HG02610 (cell line): ENCODE data around the gene PTPRN2.
"Not testable (repeated sequence)": the region's sequence is repeated elsewhere in the genome, so short reads cannot be mapped to it uniquely, and the experiment has no call there.

Experiments
- ATAC-seq: cut with Tn5 transposase; IDR thresholded peaks from one replicate; pipeline ENCODE4 v1.9.1; 2021; ENCODE audit warnings: mild to moderate bottlenecking, moderate library complexity; ENCODE audit not compliant: unreplicated experiment

The PTPRN2 gene

DNA sequence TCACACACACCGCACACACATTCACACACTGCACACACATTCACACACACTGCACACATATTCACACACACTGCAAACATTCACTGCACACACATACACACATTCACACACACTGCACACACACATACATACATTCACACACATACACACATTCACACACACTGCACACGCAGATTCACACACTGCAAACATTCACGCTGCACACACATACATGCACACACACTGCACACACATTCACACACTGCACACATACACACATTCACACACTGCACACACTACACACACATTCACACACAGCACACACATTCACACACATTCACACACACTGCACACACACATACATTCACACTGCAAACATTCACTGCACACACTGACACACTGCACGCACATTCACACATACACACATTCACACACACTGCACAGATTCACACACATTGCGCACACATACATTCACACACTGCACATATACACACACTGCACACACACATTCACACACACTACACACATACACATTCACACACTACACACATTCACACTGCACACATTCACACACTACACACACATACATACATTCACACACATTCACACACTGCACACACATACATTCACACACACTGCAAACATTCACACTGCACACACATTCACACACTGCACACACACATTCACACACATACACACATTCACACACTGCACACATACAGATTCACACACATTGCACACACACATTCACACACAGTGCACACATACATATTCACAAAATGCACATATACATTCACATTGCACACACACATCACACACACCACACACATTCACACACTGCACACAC, 325.1 kb downstream of the PTPRN2 start:
- no peak for ATAC-seq

DNA sequence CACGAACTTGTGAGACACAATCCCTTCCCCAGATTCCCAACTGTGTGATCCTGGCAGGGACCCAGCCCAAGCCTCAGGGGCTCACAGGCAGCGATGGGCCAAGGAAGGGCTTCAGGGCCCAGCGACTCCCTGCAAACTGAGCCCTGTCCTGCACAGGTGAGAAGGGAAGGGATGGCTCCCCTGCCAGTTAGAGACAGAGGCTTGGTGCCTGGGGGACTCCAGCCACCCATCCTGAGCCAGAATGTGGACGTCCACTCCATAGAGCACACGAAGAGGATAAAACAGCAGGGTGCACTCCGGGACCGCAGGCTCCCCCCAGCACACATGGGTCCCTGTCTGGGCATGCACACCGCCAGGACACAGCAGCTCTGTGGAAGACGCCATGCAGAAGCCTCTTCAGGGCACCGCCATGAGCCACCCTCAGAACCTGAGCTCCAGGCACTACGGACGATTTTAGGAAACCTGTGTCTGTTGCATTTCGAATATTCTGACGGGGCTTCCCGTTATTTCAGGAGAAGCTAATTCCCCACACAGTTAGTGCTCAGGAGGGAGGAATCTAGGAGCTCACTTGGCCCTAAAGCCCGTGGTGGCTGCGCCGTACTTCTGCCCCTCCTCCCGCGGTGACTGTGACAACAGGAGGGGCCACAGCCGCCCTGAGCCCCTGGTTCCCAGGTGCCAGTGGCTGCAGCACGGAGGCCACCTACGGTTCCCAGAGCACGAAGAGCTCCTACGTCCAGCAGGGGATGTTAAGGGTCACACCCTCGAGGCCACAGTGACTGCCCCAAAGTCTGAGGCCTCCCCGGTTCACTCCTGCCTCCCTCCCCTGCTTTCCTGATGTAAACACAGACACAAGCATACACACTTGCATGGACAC, 326.0 kb downstream of the PTPRN2 start:
- ATAC-seq: no peak

- no peak for ATAC-seq
Observed at GRCh38 chr7:158260567-158261361, 326.9 kb downstream of the PTPRN2 start.

- no peak for ATAC-seq
Observed at GRCh38 chr7:158259671-158260418, 327.8 kb downstream of the PTPRN2 start.

DNA sequence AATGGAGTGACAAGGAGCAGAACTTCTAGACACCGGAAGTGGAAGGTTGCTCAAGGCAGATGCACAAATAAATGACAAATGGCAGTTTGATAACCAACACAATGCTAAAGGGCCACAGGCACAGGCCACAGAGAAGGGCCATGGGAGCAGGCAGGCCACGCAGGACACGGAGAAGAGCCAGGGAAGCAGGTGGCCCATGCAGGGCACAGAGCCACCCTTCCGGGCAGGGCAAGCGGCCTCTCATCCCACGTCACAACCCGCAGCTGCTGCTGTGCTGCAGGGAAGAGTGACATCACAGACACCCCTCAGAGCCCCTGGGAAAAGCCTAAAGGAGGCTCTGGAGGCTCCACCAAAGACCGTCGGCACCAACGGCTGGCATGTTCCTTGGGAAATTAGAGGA, 328.5 kb downstream of the PTPRN2 start:
- ATAC-seq: no peak

DNA sequence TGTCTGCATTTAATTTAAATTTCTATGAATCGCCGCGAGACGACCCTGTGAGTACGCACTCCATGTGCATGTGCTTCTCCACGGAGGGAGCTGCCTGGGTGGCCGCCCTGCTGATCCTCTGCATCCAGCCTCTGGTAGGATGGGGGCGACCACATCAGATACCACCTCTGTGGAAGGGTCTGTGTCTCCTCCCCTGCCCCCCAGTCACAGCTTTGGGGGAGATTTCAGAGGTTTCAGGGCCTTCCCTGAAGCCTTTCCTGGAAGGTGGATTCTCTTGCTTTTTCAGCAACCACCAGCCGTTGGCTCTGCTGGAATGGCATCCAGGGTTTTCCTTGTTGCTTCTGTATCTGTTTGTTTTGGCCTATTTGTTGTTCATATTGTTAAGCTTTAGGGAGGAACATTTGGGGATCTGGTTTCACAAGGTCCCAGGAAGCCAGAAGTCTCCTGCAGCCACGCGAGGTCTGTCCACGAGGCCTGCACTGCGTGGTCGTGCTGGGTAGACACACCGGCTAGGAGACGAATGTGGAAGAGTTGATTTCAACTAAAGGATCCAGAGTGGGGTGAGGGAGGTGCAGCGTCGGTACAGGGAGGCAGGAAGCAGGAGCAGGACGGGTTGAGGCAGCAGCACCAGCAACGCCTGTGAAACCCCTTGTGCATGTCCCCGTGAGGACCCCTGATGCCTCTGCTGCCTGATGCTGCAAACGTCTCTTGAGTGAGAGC, 329.1 kb downstream of the PTPRN2 start:
- ATAC-seq: no peak

GRCh38 chr7:158257516-158258410, 329.9 kb downstream of the PTPRN2 start:
- ATAC-seq: no peak

- ATAC-seq: no peak
Observed at GRCh38 chr7:158257001-158257400, 330.6 kb downstream of the PTPRN2 start.

DNA sequence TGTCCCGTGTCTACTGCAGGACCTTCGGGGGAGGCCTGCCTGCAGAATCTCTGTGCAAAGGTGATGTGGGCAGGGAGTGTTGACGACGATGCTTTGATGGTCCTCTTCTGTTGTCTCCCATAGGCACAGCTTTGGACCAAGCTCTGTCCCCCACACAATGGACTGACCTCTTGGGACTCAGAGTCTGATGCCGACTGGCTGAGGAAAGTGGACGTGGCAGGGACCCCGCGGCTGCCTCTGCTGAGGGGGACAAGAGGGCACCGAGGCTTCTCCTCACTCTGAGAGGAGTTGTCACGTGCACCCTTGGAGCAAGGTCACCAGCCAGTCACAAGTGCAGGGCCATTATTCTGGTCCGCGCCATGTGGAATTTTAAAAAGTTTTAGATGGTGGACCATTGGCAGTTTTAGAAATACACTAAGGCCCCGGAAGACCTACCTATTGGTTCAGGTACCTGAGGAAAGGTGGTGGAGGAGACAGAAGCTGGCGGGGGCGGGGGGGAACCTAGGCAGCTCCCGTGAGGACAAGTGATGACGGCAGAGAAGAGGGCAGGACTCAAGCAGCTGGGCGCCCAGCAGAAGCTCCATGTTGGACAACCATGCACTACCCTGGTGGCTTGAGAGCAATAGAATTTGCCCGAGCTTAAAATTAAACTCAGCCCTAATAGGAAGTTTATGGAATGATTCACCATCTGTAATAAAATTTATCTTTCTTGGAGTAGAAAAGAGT, 331.4 kb downstream of the PTPRN2 start:
- no peak for ATAC-seq

DNA sequence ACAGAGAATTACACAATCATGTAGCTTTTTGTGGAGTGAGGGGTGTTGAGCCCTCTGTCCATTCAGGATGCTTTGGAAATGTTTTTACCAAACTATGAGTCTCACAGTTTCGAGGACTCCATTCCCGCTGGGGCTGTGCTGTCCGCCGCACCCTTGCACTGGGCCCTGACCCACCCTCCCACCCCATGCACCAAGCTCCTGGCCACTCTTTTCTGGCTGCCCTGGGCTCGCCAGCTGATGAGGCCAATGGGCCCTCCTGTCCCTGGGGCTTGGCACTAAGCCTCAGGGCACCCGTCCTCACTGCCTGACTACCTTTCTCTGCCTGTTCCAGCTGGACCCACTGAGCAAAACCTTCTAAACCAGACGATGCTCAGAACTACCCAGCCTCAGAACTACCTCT, 332.1 kb downstream of the PTPRN2 start:
- no peak for ATAC-seq

GRCh38 chr7:158255156-158255555, 332.5 kb downstream of the PTPRN2 start:
- no peak for ATAC-seq

GRCh38 chr7:158253670-158254045, 334.0 kb downstream of the PTPRN2 start:
- not testable (repeated sequence) for ATAC-seq

GRCh38 chr7:158252837-158253669, 334.6 kb downstream of the PTPRN2 start:
- no peak for ATAC-seq

DNA sequence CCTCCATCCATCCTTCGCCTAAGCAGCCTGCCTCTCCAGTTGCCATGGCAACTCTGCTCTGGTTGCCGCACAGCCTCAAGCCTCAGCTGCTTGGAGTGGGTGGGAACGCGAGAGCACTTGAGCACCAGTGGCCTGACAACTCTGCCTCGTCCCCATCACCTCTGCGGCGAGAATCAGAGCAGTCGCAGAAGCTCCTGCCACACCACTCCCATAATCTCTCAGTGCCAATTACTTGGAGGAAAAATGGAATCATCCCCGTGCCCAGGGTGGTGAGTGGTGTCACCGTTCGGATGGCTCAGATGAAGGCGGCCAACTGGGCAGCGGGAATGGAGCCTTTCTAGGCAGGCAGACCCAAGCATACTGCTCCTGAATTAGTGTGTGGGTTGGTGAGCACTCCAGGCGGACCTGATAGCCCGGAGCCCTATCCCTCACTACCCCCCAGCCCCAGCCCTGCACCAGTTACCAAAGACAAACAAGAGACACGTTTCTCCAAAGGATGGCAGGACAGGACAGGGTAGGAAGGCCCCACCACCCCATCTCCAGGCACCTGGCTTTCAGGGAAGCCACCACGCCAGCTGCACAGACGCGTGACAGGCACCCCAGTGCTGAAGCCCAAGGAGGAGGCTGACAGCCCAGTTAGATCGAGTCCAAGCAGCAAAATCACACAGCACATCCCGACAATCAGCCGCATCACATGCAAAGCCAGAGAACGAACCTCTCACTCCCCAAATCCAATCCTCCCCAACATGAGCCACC, 335.4 kb downstream of the PTPRN2 start:
- ATAC-seq: no peak

- no peak for ATAC-seq
Observed at GRCh38 chr7:158251061-158251965, 336.3 kb downstream of the PTPRN2 start.

- no peak for ATAC-seq
Observed at GRCh38 chr7:158249692-158250091, 337.9 kb downstream of the PTPRN2 start.
